Measurements from ENCODE around the gene NGF. TPM values are rescaled to one million over a fixed set of nuclear protein-coding genes. Genes with fewer than 3 reads are reported as not detected.

NGF gene
- total RNA-seq, 1 experiment from 2014 or later: 0.51 TPM

DNA sequence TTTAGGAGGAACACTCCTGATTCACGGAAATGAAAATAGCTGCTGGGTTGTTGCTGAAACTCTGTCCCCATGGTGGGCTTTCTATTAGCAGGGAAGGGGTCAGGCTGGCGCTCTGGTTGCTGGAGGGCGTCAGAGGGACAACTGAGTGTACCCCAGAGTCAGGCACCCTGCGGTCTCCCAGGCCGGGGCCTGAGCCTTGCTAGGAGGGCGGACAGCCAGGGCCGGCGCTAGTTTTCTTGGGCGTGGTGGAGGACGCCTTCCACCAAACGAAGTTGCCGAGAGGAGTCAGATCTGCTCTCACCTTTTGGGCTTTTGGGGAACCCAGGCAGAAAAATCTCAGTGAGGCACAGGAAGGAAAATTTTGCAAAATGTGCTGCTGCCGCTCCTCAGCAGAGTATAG lies 54.8 kb downstream of the NGF start:
- no peak for DNase-seq (ENCODE audit: low read depth)

DNA sequence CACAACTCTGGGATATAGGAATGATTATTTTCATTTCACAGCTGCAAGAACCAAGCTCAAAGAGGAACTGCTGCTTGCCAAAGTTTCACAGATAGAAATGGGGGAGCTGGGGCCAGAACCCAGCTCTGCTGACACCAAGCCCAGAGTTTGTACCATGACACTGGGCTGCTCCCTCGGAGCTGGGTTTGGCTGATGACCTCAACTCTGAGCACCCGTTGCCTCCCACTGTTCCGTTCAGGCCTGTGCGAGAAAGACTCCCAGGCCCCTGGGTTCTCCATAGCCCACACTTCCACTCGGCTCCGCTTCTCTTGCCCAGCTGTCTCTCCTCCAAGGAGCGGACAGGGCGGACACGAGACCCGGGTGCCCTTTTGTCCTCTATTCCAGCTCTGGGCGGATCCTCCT lies 55.2 kb downstream of the NGF start:
- no peak for DNase-seq (ENCODE audit: low read depth)

GRCh38 chr1:115281143-115281542 lies 56.9 kb downstream of the NGF start:
- no peak for DNase-seq (ENCODE audit: low read depth)

DNA sequence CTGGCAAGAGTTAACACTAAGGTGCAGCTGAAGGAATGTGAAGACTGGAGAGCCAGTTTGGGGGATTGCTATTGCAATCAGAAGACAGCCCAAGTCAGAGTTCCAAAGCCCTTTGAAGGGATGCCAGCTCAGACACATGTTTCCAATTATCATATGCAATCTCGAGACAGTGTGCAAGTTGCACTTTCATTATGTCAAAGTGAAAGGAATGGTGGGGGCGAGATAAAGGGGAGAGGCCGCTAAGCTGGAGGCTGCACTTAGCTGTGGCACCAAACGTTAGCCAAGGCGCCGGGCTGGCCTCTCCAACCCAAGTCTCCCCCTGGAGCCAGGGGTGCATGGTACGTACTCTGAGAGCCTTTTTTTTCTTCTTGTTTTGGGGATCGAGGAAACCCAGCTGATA lies 58.0 kb downstream of the NGF start:
- DNase-seq (ENCODE audit: low read depth): peak; percentile 61

- no peak for DNase-seq (ENCODE audit: low read depth)
These were observed 59.8 kb downstream of the NGF start for GRCh38 chr1:115278211-115278610.

DNA sequence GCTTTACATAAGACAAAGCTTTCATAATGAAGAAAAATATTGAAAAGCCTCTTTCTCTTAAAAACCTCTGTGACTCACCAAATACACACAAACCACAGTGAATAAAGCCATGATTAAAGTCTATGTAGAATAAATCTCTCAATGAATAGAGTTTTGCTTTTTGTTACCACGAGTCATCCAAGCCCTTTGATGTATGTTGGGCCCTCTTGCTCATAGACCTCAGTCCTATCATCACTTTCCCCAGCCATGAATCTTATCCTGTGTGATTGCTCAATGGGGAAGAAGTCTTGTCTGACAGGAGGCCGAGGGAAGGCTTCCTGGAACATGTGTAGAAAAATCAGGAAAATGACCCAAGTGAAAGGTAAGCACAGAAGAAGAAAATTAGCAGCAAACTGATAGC lies 60.8 kb downstream of the NGF start:
- peak; percentile 72 for DNase-seq (ENCODE audit: low read depth)

- peak; percentile 36 for DNase-seq (ENCODE audit: low read depth)
These were observed 62.8 kb downstream of the NGF start for GRCh38 chr1:115275216-115275615.

DNA sequence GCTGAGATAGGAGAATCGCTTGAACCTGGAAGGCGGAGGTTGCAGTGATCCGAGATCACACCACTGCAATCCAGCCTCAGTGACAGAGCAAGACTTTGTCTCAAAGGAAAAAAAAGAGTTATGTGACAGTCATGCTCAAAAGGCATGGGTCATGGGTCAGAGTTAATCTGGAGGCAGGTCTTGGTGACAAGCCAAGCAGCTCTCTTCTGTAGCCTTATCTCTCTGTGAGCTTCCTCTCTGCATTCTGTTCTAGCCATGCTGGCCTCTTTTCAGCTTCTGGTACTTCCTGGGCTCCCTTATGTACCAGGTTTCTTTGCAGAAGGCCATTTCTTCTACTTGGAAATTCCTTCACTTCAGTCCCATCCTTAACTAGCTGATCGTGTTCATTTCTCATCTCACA lies 63.6 kb downstream of the NGF start:
- DNase-seq (ENCODE audit: low read depth): no peak

GRCh38 chr1:115266729-115267421 lies 71.2 kb downstream of the NGF start:
- peak; percentile 41 for DNase-seq (ENCODE audit: low read depth)

DNA sequence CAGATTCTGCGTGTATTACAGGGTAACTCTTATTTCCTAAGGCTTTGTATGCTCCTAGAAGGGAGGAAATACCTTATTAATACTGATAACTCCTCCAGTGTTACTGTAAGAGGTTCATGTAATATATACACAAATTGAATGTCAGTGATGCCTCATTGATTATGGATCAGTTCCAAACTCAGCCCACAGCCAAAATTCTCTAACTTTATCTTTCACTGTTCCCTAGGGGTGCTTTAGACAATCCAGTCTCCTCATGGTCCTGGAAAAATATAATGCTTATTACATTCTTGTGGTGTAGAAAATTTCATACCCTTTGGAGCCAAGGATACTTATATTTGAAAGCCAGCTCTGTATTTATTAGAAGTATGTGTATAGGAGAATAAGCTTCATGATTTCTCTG lies 73.0 kb downstream of the NGF start:
- DNase-seq (ENCODE audit: low read depth): no peak

DNA sequence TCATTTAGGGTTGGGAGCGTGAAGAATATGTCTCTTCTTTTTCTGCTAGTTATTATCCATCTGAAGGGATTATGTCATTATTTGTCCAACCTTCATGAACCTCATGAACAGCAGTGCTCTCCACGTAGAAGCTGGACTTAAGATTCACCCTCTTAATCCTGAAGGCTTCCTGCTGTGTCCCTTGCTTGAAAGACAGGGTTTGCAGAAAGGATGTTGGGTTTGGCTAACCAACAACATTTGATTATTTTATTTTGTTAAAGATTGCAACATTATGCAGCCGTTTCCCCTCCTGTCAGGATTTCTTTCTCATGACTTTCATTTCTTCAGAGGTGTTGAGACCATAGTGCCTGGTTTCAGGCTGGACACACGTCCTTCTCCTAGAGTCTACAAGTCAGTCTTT lies 75.2 kb downstream of the NGF start:
- DNase-seq (ENCODE audit: low read depth): no peak

GRCh38 chr1:115261496-115261895 lies 76.6 kb downstream of the NGF start:
- no peak for DNase-seq (ENCODE audit: low read depth)

DNA sequence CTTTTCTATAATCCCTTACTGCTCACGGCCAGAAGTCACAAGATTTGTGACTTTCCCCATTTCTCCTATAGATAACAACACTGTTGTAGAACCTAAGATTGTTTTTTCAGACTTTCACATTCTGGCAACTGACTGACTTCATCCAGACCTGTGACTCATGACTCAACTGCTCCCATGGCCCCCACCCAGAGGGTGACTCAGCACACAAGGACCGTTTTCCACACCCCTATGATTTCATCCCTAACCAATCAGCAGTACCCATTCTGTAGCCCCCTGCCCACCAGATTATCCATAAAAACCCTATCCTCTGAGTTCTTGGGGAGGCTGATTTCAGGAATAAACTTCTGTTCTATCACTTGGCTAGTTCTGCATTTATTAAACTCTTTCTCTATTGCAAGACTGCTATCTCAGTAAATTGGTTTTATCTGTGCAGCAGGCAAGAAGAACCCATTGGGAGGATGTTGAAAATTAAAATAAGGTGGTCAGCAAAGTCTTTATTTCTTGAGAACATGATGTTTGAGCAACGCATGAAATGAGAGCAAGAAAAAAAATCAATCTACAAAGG lies 79.7 kb downstream of the NGF start:
- peak; percentile 70 for DNase-seq (ENCODE audit: low read depth)

- no peak for DNase-seq (ENCODE audit: low read depth)
These were observed 80.5 kb downstream of the NGF start for GRCh38 chr1:115257591-115257990.

DNA sequence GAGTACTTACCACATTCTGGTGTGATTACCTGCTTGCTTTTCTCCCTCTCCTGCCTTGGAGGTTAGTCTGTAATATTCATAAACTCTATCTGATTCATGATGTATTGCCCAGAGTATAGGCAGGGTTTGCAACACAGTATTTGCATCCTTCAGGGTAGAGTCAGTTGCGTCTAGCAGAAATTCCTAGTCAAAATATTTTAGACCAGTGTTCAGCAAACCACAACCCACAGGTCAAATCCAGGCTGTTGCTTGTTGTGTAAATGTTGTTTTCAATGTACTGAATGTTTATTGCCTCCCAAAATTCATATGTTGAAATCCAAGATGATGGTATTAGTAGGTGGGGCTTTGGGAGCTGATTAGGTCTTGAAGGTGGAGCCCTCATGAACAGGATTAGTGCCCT lies 82.9 kb downstream of the NGF start:
- no peak for DNase-seq (ENCODE audit: low read depth)

DNA sequence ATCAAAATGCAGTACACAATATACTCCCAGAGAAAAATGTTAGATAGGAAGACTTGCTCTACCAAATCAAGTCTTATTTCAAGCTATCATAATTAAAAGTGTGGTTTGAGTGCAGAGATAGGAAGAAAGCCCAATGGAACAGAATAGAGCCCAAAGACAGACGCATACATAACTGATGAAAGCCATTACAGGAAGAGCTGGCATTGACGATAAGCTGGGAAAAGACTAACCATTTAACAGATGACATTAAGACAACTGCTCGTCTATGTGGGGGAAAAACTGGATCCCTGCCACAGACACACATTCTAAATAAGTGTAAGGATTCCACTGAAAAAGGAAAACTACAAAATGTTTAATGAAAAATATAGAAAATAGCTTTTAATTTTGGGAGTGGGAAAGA lies 85.5 kb downstream of the NGF start:
- no peak for DNase-seq (ENCODE audit: low read depth)

DNA sequence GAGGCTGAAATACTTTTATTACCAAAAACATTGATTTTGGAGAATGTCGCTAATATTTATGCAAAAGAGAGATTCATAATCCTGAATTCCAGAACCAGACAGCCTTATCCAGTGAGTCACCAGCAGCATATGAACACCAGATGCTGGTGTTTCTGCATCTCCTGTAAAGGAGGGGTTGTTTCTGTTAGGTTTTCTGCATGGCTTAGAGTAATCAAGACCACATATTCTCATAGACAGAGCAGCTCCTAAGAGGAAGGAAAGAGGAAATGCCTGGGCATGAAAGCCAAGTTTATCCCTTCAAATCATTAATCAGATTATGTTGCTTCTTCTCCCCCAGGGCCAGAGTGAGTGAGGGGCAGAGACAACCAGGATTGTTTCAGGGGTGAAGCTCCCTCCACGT lies 86.2 kb downstream of the NGF start:
- DNase-seq (ENCODE audit: low read depth): peak; percentile 86

DNA sequence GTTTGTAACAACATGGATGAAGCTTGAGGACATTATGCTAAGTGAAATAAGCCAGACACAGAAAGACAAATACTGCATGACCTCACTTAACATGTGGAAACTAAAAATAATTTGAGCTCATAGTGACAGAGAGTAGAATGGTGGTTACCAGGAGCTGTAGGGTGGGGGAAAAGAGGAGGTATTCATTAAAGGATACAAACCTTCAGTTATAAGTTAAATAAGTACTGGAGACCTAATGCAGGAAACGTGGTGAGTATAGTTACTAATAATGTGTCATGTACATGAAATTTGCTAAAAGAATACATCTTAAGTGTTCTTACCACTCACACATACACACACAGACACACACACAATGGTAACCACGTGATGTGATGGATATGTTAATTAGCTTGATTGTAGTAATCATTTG lies 86.7 kb downstream of the NGF start:
- DNase-seq (ENCODE audit: low read depth): peak; percentile 27

- no peak for DNase-seq (ENCODE audit: low read depth)
These were observed 91.5 kb downstream of the NGF start for GRCh38 chr1:115246526-115246925.

DNA sequence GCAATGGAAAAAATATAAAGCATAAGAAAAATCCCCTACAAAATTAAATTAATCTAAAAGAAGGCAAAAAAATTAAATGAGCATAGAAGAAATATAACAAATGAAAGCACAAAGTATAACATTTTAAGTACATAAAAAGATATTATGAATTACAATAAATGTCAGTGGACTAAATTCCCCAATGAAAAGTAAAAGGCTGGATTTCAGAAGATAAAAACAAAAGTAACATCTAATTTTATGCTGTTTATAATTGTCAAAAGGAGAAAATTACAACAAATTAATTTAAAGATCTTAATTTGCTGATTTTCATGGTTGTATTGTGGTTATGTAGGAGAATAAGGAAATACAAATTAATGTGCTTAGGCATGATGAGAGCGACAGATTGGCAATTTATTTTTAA lies 92.8 kb downstream of the NGF start:
- DNase-seq (ENCODE audit: low read depth): no peak

GRCh38 chr1:115242543-115242942 lies 95.5 kb downstream of the NGF start:
- no peak for DNase-seq (ENCODE audit: low read depth)

DNA sequence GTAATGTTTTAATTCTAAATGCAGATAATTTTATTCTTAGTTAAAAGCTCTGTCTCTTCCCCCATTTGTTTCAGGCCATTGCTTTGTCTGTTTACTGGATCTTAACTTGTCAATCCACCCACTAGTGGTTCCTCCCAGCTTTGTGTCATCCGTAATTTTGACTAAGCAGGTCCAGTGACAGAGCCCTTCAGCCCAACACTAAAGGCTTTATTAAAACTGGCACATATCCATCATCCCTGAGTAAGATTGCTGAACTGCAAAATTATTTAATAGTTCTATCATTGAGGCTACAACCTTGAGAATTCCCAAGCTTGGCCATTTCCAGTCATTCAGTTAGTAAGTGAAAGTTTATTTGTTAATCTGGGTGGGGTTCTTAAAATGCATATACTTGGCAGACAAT lies 96.7 kb downstream of the NGF start:
- no peak for DNase-seq (ENCODE audit: low read depth)

- DNase-seq (ENCODE audit: low read depth): no peak
These were observed 97.8 kb downstream of the NGF start for GRCh38 chr1:115240297-115240696.

GRCh38 chr1:115239426-115239825 lies 98.6 kb downstream of the NGF start:
- no peak for DNase-seq (ENCODE audit: low read depth)

All from Daoy (cell line).